IMR-90 (cell line): ENCODE measurements around the gene POLG2. TPM values are rescaled to one million over a fixed set of nuclear protein-coding genes. Genes with fewer than 3 reads are reported as not detected.

Experiments used
- microRNA-seq, 2 experiments: library from miRNA; stranded (forward) in 1 of 2; unstranded in 1 of 2; fragments of 10-50 nt in 1 of 2; fragments of <30 nt in 1 of 2; gene quantifications in 1 of 2; microRNA quantifications in 1 of 2; one replicate each; pipeline versions ENCODE3 to v1.1.0; 2013 to 2020; ENCODE audit not compliant: insufficient read depth in 1 of 2, insufficient read length in 1 of 2, unreplicated experiment in 1 of 2
- polyA plus RNA-seq, 3 experiments: library from polyadenylated mRNA; depleted of rRNA; stranded (reverse); fragments of >200 nt; gene quantifications; 2 replicates each; pipeline ENCODE4 v1.2.3, GENCODE V29; 2012; ENCODE audit warnings: low replicate concordance in 1 of 3
- small RNA-seq, 5 experiments: library from RNA; depleted of rRNA; stranded (forward); fragments of <200 nt; gene quantifications; one replicate each; pipeline ENCODE3, GENCODE V24; 2012
- total RNA-seq: library from RNA; depleted of rRNA; stranded (reverse); fragments of >200 nt; gene quantifications from 2 replicates; pipeline ENCODE4 v1.2.3, GENCODE V29; 2012; rRNA removed

Gene POLG2
- total and polyA plus RNA-seq, 2 of the 4 experiments (the other 2 are of a cell fraction): 7.0 to 7.7 TPM

Small RNAs within 50 kb of the gene (microRNA-seq; reads per million reads assigned to microRNA genes)
- gene ATP5MFP4 (ENCODE audit: insufficient read depth, insufficient read length): not detected
- gene MIR3064 (ENCODE audit: unreplicated experiment): 4.0 reads per million, percentile 6 among the genes with 10 or more reads in this experiment
- not detected for gene MIR5047 (ENCODE audit: unreplicated experiment)

Small RNAs within 50 kb of the gene (small RNA-seq; reads per million reads assigned to genes)
- gene ATP5MFP4: 0 reads per million in 5 experiments

Other genes with a start within 250 kb of the POLG2 start
- 21.9 and 24.4 TPM in 2 replicates for gene TEX2, start 233.8 kb downstream of the POLG2 start, total RNA-seq
- gene TEX2, start 233.8 kb downstream of the POLG2 start, polyA plus RNA-seq (2012; rRNA removed): 17.1 and 18.2 TPM in 2 replicates
- not detected in 2 replicates for gene PECAM1, start 106.2 kb downstream of the POLG2 start, total RNA-seq
- gene PECAM1, start 106.2 kb downstream of the POLG2 start, polyA plus RNA-seq (2012; rRNA removed): not detected in 2 replicates
- 0.36 and 0.56 TPM in 2 replicates for gene MILR1, start 47.9 kb downstream of the POLG2 start, total RNA-seq
- gene MILR1, start 47.9 kb downstream of the POLG2 start, polyA plus RNA-seq (2012; rRNA removed): 0.23 and 0.44 TPM in 2 replicates
- 253 and 330 TPM in 2 replicates for gene DDX5, start 9.2 kb upstream of the POLG2 start, total RNA-seq
- 781 and 848 TPM in 2 replicates for gene DDX5, start 9.2 kb upstream of the POLG2 start, polyA plus RNA-seq (2012; rRNA removed)
- 6.1 and 13.3 TPM in 2 replicates for gene CEP95, start 9.9 kb upstream of the POLG2 start, total RNA-seq
- gene CEP95, start 9.9 kb upstream of the POLG2 start, polyA plus RNA-seq (2012; rRNA removed): 12.4 and 13.6 TPM in 2 replicates
- 736 and 774 TPM in 2 replicates for gene SMURF2, start 165.3 kb upstream of the POLG2 start, total RNA-seq
- 119 and 131 TPM in 2 replicates for gene SMURF2, start 165.3 kb upstream of the POLG2 start, polyA plus RNA-seq (2012; rRNA removed)